HG02588 (cell line): ENCODE data around the gene XPNPEP1.

Source experiments
- ATAC-seq: cut with Tn5 transposase; IDR thresholded peaks from one replicate; pipeline ENCODE4 v1.9.1; 2021; ENCODE audit warnings: mild to moderate bottlenecking, moderate library complexity; ENCODE audit not compliant: unreplicated experiment

The XPNPEP1 gene

DNA sequence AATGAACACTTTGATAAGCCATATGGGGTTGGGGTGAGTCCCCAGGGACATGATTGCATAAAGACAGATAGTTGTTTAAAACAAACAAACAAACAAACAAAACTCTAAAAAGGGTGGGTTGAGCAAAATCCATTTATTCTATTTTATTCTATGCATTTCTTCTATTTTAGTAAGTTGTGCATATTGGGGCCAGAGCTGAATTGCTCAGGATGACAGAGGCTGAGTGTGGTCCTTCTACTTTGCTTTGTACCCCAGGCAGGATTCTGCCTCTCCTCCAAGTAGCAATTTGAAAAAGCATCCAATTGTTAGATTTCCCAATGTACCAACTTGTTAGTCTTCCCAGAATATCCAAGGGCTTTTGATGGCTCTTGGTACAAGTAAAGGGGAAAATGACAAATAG, 29.2 kb upstream of the XPNPEP1 start:
- ATAC-seq = no peak

GRCh38 chr10:109947111-109947920, 24.0 kb upstream of the XPNPEP1 start:
- no peak for ATAC-seq

DNA sequence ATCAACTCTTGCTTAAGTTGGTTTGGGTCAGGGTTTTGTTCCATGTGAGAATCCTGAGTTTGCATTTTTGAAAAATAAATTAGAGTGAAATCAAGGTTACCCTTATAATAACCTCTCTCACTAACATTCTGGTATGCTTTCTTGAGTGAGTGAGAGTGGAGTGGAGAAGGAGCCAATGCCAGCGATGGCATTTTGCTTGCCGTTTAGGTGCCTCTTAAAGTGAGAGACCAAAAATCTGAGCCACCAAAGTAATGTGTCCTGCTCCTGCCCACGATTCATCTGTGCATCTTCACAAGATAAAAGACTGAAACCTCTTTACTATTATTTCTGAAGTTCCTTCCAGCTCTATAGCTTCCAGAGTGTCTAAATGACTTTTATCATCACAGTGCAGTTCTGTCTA, 23.4 kb upstream of the XPNPEP1 start:
- ATAC-seq = no peak

DNA sequence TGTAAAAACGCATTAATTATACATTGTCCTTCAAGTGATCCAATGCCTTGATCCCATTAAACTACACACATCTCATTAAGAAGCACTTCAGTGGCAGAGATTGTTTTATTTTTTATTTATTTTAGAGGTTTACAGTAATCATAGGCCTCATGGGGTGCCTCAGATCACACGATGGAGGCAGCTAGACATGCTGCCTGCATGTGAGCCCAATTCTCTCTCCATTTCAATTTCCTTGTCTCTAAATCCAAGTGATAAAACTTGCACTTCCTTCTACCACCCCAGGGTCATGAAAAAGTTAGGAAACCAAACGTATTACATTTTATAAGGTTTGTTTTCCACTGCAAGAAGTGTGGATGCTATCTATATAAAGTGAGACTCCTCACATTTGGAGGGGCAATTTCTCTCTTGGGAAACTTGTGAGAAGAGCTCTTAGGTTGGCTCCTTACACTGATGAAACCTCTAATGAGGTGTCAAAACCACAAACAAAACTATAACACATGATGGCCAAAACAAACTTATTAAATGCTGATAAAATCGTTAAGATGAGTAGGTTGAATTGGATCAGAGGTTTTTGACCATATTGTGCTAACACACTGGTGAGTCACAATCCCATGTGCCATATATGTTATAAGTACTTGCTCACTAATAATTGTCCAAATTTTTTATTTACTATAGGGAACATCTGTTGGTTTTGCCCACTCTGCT, 22.3 kb upstream of the XPNPEP1 start:
- ATAC-seq = no peak

DNA sequence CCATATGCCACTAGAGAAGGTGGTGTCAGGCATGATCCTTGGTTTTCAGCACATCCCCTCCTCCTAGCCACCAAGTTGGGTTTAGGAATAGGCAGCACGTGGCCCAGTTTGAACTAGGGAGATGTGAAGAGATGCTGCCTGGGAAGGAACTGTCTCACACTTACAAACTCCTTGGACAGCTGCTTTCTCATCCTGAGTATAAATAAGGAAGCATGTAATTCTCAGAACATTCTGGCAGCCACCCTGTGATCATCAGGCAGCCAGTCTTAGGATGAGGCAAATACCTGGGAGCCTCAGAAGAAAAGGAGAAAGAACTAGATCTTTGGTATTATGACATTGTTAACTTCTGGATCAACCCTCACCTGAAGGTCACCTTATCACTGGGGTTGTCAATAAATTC, 21.3 kb upstream of the XPNPEP1 start:
- no peak for ATAC-seq

DNA sequence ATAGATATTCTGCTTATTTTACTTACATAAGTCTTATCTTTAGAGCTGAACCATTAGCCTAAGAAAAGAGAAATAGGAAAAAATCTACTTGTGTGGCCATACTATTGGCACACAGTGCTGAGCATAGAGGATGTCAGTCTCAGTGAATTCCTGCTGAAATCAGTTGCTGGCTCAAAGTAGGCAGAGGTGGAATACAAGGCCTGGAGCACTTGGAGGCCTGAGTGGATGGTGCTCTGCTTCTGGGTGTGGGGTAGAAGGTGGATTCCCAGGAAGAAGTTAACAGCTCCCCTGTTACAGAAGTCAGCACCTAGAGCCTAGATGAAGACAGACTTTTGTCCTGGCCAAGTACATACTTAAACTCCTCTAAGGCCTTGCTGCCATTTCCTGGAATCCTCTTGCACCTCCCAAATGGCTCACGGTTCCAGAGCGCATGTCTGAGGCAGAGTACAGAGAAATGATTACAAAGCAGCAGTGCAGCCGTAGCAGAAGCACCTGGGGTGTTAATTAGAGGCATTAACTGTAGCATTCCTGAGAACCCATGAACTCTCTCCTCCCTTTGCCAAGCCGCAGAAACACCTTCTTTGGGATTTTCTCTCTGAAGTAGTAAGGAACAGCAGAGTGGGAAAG, 18.0 kb upstream of the XPNPEP1 start:
- ATAC-seq = no peak

DNA sequence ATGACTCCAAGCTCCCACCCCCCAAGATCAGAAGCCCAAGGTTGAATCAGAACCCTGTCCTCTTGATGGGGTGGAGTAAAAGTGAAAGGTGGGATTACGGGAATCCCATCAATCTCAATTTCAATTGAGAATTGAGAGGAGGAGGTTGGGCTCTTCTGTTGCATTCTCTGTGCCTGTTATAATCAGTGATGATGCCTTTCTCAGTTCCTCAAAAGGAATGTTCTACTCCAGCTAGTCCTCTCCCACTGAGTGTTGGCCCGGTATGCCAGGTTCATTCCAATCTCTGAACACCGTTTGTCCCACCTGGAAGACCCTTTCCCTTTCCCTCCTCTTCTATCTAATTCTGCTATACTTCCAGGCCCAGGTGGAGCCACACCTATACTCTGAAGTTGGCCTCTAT, 17.2 kb upstream of the XPNPEP1 start:
- no peak for ATAC-seq

- no peak for ATAC-seq
These were observed 16.8 kb upstream of the XPNPEP1 start for GRCh38 chr10:109940117-109940516.

GRCh38 chr10:109939315-109939961, 16.1 kb upstream of the XPNPEP1 start:
- no peak for ATAC-seq

DNA sequence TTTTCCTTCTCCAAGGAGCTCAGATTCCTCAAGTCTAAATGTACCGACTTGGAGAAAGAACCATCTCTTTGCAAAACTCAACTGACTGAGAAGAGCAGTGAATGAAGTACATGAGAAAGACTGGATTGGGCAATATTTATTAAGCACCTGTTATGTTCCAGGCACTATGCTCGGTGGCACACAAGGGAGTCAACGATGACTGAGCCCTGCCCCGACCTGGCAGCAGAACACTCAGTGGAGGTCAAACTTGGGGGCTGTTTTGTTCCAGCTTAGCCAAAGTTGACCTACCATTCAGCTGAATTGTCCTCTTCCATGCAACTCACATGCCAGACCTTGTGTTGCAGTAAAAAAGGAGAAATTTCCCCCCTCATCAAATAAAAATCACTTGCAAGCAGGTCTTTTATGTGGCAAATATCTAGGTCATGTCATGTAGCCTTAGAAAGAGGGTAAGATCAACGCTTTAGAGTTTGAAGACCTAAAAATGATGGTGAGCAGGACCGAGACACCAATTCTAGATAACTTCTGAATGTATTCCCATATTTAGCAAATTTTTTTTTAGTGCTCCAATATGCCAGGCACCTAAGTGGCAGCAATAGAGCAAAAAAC, 14.3 kb upstream of the XPNPEP1 start:
- ATAC-seq = no peak

DNA sequence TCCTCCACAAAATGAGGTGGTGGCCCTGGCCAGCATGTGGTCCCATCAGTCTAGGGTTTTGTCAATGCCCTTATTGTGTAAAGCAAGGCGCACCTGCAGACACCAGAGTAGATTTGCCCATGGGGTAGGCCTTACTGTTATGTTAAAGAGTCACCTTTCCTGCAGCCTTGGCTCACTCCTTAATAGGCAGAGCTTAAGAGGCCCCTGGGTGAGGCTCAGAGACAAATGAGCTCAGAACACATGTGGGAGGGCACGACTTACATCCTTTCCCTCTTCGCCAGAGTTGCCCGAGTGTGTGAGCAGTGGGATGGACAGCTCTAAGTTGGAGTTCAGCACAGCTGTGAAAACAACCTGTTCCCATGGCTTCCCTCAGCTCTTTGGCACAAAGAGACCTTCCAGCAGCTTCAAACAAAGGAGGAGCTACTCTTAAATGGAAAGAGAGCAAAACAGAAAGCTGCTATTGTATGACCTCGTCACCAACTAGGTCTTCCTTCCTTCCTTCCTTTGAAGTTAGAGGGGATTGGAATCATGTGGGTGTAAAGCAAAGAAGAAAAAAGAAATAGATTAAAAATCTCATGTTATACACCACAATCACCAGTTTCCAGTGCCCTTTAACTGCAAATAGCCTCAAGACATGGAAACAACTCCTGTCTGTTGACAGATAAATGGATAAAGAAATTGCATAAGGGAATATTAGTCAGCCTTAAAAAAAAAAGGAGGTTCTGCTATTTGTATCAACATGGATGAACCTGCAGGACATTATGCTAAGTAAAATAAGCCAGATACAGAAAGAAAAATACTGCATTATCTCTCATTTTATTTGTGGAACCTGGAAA, 11.9 kb upstream of the XPNPEP1 start:
- ATAC-seq = no peak

GRCh38 chr10:109933984-109934565, 10.8 kb upstream of the XPNPEP1 start:
- no peak for ATAC-seq

DNA sequence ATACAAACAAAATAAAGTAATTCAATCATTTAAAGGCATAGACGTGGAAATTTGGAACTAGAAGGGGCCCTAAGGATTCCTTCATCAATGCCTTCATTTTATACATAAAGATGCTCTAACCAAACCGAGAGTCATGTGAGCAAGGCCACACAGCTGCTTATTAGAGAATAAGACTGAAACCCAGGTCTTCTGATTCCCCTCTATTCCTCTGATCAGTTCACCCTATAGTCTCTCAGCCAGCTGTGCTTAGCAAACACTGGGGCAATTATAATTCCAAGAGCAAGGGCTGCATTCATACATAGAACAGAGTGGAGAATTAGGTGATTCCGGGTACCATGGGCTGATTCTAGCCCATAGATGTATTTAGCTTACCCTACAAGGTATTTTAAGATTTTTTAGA, 9.7 kb upstream of the XPNPEP1 start:
- no peak for ATAC-seq

DNA sequence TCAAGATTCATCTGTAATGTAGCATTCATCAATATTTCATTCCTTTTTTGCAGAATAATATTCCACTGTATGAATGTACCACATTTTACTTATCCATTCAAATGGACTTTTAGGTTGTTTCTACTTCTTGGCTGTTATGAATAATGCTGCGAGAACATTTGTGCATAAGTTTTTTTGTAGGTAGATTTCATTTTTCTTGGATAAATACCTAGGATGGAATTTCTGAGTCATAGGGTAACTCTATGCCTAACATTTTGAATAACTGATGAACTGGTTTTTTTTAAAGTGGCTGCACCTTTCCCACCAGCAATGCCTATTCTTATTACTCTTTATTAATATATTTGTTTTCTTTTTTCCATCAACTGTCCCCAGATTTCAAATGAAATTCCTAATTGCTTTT, 9.1 kb upstream of the XPNPEP1 start:
- no peak for ATAC-seq

GRCh38 chr10:109931163-109931562, 7.9 kb upstream of the XPNPEP1 start:
- no peak for ATAC-seq

- no peak for ATAC-seq
These were observed 6.3 kb upstream of the XPNPEP1 start for GRCh38 chr10:109929501-109930219.

- ATAC-seq = no peak
These were observed 5.2 kb upstream of the XPNPEP1 start for GRCh38 chr10:109928475-109928891.

- ATAC-seq = no peak
These were observed 3.5 kb upstream of the XPNPEP1 start for GRCh38 chr10:109926825-109927224.

GRCh38 chr10:109926061-109926745, 2.9 kb upstream of the XPNPEP1 start:
- no peak for ATAC-seq
